GM18909 (cell line): ENCODE measurements around the gene GNAI2.
"Not testable (repeated sequence)": the region's sequence is repeated elsewhere in the genome, so short reads cannot be mapped to it uniquely, and the experiment has no call there.

Source experiments
- ATAC-seq: cut with Tn5 transposase; IDR thresholded peaks from one replicate; pipeline ENCODE4 v1.9.1; 2021; ENCODE audit warnings: mild to moderate bottlenecking; ENCODE audit not compliant: unreplicated experiment, poor library complexity

The GNAI2 gene

DNA sequence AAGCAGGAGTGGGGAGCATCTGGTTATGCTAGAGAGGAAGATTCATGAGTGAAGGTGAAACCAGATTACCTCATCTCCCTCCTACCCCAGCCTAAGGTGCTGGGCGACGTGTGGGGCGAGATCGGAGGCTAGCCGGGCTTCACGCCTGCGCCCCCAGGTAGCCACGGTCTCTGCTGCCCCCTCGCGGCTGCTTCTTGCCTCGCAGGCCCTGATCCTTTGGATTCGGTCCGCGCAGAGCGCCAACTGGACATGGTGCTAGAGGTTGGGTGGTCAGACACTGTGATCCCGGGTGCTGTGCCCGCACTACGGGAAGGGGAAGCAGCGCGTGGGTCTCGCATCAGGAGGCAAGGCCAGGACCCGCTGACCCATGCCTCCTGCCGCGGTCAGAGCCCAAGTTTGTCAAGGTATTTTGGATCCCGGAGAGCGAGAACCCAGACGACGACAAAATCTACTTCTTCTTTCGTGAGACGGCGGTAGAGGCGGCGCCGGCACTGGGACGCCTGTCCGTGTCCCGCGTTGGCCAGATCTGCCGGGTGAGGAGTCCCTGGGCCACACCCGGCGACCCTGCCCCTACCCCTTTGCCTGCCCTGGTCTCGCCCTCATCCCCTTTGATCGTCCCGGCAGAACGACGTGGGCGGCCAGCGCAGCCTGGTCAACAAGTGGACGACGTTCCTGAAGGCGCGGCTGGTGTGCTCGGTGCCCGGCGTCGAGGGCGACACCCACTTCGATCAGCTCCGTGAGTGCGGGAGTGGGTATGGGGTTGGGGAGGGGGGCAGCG lies 37.1 kb downstream of the GNAI2 start:
- peak; percentile 82 for ATAC-seq

DNA sequence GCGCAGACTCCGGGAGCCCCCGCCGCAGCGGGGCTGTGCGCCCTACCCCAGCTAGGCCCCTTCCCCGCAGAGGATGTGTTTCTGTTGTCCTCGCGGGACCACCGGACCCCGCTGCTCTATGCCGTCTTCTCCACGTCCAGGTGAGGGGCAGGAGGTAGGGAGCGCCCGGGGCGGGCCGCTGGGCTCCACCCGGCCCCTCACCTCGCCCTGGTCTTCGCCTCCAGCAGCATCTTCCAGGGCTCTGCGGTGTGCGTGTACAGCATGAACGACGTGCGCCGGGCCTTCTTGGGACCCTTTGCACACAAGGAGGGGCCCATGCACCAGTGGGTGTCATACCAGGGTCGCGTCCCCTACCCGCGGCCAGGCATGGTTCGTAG lies 37.7 kb downstream of the GNAI2 start:
- no peak for ATAC-seq

- no peak for ATAC-seq
Measured at GRCh38 chr3:50274371-50275104, 38.5 kb downstream of the GNAI2 start.

GRCh38 chr3:50275141-50275995 lies 39.4 kb downstream of the GNAI2 start:
- ATAC-seq: no peak

DNA sequence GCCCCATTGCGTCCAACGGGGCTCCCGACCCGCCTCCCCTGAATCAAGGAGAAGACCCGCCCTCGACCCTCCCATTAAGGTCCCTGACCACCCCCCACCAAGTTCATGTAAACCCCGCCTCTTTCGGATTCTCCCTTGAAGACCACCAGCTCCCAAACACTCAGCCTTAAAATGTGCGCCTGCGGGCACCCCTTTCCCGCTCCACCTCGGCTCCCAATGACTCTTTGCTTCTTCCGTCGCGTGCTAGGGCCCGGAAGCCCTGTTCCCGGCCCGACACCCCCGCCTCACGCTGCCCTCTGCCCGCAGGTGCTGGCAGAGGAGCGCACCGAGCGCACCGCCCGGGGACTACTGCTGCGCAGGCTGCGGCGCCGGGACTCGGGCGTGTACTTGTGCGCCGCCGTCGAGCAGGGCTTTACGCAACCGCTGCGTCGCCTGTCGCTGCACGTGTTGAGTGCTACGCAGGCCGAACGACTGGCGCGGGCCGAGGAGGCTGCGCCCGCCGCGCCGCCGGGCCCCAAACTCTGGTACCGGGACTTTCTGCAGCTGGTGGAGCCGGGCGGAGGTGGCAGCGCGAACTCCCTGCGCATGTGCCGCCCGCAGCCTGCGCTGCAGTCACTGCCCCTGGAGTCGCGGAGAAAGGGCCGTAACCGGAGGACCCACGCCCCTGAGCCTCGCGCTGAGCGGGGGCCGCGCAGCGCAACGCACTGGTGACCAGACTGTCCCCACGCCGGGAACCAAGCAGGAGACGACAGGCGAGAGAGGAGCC lies 40.2 kb downstream of the GNAI2 start:
- ATAC-seq: no peak

DNA sequence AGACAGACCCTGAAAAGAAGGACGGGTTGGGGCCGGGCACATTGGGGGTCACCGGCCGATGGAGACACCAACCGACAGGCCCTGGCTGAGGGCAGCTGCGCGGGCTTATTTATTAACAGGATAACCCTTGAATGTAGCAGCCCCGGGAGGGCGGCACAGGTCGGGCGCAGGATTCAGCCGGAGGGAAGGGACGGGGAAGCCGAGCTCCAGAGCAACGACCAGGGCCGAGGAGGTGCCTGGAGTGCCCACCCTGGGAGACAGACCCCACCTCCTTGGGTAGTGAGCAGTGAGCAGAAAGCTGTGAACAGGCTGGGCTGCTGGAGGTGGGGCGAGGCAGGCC lies 40.7 kb downstream of the GNAI2 start:
- no peak for ATAC-seq

- ATAC-seq: no peak
Measured at GRCh38 chr3:50278123-50278879, 42.3 kb downstream of the GNAI2 start.

DNA sequence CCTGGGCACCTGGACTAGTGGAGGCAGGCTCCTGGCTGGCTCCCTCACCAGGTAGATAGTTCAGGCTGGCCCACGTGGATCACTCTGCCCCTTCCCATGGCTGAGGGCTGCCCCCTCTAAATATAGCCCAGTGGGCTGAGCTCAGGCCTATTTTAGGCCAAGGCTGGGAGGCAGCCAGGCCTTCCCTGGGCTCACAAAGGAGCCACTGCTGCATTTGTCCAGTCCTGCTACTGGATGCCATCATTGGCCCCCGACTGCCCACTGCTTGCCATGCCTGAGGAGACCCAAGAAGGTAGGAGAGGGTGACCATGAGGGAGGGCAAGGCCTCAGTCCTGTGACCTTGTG lies 42.8 kb downstream of the GNAI2 start, which contains the start of gene LSMEM2:
Gene LSMEM2, plus strand, starts transcription at position 208 of the 345 bp plus-strand sequence. Its CDS starts 27 bp downstream, at position 235.
- ATAC-seq: no peak

DNA sequence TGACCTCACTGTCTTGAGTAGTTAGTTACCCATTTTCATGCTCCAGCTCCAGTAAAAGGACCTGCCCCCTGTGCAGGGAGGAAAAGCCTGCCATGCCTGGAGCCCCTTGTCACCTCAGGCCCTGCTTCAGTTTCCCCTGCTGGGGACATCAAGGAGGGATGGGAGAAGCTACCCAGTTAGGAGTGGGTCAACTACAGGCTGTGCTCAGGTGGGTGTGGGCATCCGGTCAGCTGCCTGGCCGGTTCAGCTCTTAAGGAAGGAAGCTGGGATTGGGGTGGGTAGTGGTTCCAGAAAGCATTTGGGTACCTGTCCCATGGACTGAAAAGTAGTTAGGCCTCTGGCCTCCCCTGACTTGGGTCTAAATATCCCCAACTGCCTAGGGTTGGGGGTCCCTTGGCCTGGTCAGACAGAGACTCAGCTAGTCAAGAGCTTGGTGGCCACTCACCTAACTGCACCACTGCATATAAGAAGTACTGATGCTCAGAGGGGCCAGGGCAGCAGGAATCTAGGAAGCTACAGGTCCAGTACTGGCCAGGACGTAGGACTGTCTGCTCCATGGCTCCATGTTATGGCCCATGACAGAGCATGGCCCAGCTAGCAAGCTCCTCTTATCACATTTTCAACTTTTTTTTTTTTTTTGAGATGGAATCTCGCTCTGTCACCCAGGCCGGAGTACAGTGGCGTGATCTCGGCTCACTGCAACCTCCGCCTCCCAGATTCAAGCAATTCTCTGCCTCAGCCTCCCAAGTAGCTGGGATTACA lies 43.4 kb downstream of the GNAI2 start:
- ATAC-seq: no peak

GRCh38 chr3:50284121-50284520 lies 48.1 kb downstream of the GNAI2 start:
- not testable (repeated sequence) for ATAC-seq

DNA sequence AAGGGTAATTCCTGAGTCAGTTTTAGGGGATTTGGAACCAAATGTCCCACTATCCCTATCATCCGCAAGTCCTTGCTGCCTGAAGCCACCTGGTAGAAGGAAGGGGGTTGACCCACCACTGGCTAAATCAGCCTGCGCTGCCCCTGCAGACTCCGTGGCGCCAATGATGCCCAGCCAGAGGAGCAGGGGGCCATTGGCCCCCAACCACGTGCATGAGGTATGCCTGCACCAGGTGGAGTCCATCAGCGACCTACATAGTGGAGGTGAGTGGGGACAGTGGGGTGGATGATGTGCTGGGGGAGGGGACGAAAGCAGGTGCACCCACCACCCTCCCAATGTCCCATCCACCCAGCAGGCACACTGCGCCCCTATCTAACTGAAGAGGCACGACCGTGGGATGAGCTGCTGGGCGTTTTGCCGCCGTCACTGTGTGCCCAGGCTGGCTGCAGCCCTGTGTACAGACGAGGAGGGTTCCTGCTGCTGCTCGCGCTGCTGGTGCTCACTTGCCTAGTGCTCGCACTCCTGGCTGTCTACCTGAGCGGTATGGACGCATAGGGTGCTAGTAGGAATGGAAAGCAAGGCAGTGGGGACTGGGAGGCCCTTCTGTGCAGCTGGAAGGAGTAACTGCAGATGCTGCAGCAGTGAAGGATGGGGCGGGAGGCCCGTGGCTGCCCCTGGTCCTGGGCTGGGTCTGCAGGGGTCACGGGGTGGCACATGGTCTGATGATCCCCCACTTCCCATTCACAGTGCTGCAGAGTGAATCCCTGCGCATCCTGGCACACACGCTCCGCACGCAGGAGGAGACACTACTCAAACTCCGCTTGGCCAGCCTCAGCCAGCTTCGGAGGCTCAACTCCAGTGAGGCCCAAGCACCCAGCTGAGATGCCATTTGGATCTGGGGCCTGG lies 50.6 kb downstream of the GNAI2 start:
- no peak for ATAC-seq

GRCh38 chr3:50287262-50287661 lies 51.3 kb downstream of the GNAI2 start:
- no peak for ATAC-seq

DNA sequence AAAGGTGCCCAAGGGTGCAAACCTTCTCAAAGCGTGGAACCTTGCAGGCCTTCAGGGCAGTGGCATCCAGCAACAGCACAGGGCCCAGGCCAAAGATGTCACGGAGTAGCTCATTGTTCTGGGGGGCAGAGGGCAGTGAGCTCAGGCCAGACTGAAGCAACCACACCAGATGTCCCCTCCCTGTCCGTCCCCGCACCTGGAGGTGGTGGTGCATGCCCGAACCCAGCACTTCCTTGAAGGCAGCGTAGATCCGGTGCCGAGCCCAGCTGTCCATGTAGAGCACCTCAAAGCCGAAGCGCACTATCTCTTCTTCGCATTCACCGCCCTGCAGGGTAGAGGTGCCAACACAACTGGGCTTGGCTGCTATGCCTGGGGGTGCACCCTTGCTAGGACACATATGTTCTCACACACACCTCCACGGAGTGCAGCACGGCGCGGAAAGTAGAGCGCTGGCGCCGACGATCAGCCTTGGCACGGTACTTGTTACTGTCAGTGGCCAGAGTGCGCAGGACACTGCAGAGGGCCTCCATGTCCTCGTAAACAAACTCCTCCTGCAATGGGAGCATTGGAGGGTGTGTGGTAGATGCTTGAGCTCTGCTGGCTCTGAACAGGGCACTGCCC lies 52.5 kb downstream of the GNAI2 start:
- ATAC-seq: no peak

DNA sequence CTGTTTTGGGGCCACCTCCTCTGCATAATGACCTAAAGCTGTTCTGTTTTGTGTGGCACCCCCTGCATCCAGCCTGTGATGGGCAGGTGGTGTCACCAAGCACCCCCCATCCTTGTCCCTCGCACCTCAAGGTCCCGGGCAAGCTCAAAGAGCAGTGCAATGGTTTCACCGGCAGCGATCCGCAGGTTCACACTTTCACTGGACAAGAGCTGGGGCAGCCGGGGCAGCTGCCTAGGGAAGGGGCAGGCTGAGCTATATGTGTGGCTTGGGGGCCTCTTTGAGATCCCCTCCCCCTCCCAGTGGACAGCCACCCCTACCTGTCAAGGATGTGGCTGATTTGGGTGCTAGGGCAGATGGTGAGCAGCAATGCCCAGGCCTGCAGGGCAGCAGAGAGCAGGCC lies 53.1 kb downstream of the GNAI2 start:
- ATAC-seq: no peak

GRCh38 chr3:50290161-50290641 lies 54.2 kb downstream of the GNAI2 start:
- ATAC-seq: no peak

- peak; percentile 95 for ATAC-seq
Measured at GRCh38 chr3:50292159-50293078, 56.4 kb downstream of the GNAI2 start, which contains the start of gene IFRD2. Gene IFRD2, minus strand, starts transcription at chr3:50292429. Its CDS starts 155 bp downstream, at chr3:50292274.
